Testis (tissue), 3 donors: ENCODE results near the gene BPIFB2. TPM values are rescaled to one million over a fixed set of nuclear protein-coding genes. Genes with fewer than 3 reads are reported as not detected.

Experiments used
- DNase-seq: peaks from one replicate; pipeline ENCODE4 v3.0.0-alpha.2; 2019
- H3K27ac ChIP-seq, 2 donors: fragments of 200-600 bp; sonication (generic); one replicate each; pipeline ENCODE4 v1.5.1; 2019
- H3K27me3 ChIP-seq: fragments of 200-600 bp; sonication (generic); one replicate; pipeline ENCODE4 v1.5.1; 2019
- H3K36me3 ChIP-seq: fragments of 200-600 bp; sonication (generic); one replicate; pipeline ENCODE4 v1.5.1; 2017; ENCODE audit warnings: low read depth; ENCODE audit errors: missing control alignments
- H3K4me1 ChIP-seq: fragments of 200-600 bp; sonication (generic); one replicate; pipeline ENCODE4 v1.5.1; 2019
- H3K4me3 ChIP-seq, 2 donors: fragments of 200-600 bp; sonication (generic); one replicate each; pipeline ENCODE4 v1.5.1; 2017 to 2019
- H3K9me3 ChIP-seq: fragments of 200-600 bp; sonication (generic); one replicate; pipeline ENCODE4 v1.5.1; 2017
- CTCF ChIP-seq, 3 experiments: fragments of 450-650 bp in 2 of 3; fragments of 200-600 bp in 1 of 3; sonication (generic) in 1 of 3; IDR thresholded peaks; one replicate each; pipeline ENCODE4 v1.5.1; 2016 to 2019; ENCODE audit warnings: antibody characterized with exemption in 3 of 3, mild to moderate bottlenecking in 2 of 3, moderate library complexity in 1 of 3
- POLR2A ChIP-seq: fragments of 450-650 bp; IDR thresholded peaks from one replicate; pipeline ENCODE4 v1.6.1; 2017; ENCODE audit warnings: antibody characterized with exemption, mild to moderate bottlenecking, moderate library complexity
- WGBS, 2 donors: methylation state at CpG; one replicate each; pipeline ENCODE4 v1.1.5; 2018; 5-methylcytosine and 5-hydroxymethylcytosine counted together
- intact Hi-C: fragments of 100-400 bp; cut with DNase I; formaldehyde crosslinking; loops from one replicate; pipeline ENCODE4 v1.15.1; 2023; ENCODE audit warnings: low total_unique reads
- polyA plus RNA-seq: library from polyadenylated mRNA; stranded (reverse); fragments of 350-450 nt; fragmentation: Illumina TruSeq; extraction: RNeasy Lipid Tissue Mini Kit (QIAGEN cat#74804); gene quantifications from one replicate; pipeline ENCODE4 v1.2.3, GENCODE V29; 2014; ENCODE audit warnings: low read depth, low replicate concordance; ENCODE audit not compliant: insufficient read depth
- total RNA-seq, 2 donors: library from RNA; depleted of rRNA; stranded (reverse); fragments of >200 nt; gene quantifications; one replicate each; pipeline ENCODE4 v1.2.3, GENCODE V29; 2016

The BPIFB2 gene
- total and polyA plus RNA-seq, 3 donors from 2014 or later: 0.56 to 1.6 (median 1.4) TPM

GRCh38 chr20:33069673-33070072, 62.2 kb downstream of the BPIFB2 start:
- TF ChIP-seq POLR2A: no peak
- TF ChIP-seq CTCF (IDR thresholded peaks at IDR 0.05): no peak
- H3K36me3 ChIP-seq: no peaks in the 10 kb centered on the region
- intact Hi-C loops: no loop called here
- no peak overlapping the region for H3K4me3 ChIP-seq
- no peaks in the 10 kb centered on the region for H3K27me3 ChIP-seq
- H3K27ac ChIP-seq: no peak overlapping the region
- 82 to 92% methylated on average over 9 of the region's 9 CpGs for WGBS, 2 donors
- no peak for DNase-seq
- no peaks in the 10 kb centered on the region for H3K9me3 ChIP-seq
- H3K4me1 ChIP-seq: no peaks in the 10 kb centered on the region

- WGBS, 2 donors: 80 to 85% methylated on average over 15 to 19 of the region's 19 CpGs
- DNase-seq: no peak
- TF ChIP-seq POLR2A (no peak), CTCF (IDR thresholded peaks at IDR 0.05) (no peak)
- Histone ChIP-seq H3K27ac (no peak overlapping the region), H3K36me3 (no peaks in the 10 kb centered on the region), H3K27me3 (no peaks in the 10 kb centered on the region), H3K9me3 (no peaks in the 10 kb centered on the region), H3K4me1 (no peaks in the 10 kb centered on the region), H3K4me3 (no peak overlapping the region)
- intact Hi-C loops: no loop called here
These were observed 62.9 kb downstream of the BPIFB2 start for GRCh38 chr20:33070111-33071053.

GRCh38 chr20:33071198-33071597, 63.7 kb downstream of the BPIFB2 start:
- no peak for TF ChIP-seq POLR2A
- no peak for TF ChIP-seq CTCF (IDR thresholded peaks at IDR 0.05)
- no peaks in the 10 kb centered on the region for H3K36me3 ChIP-seq
- WGBS, 2 donors: 80 to 84% methylated on average over 5 of the region's 5 CpGs
- intact Hi-C loops: no loop called here
- H3K4me3 ChIP-seq: no peak overlapping the region
- H3K9me3 ChIP-seq: no peaks in the 10 kb centered on the region
- H3K4me1 ChIP-seq: no peaks in the 10 kb centered on the region
- no peak for DNase-seq
- H3K27ac ChIP-seq: no peak overlapping the region
- no peaks in the 10 kb centered on the region for H3K27me3 ChIP-seq

- no peaks in the 10 kb centered on the region for H3K4me1 ChIP-seq
- intact Hi-C loops: no loop called here
- 88 to 96% methylated on average over 4 of the region's 4 CpGs for WGBS, 2 donors
These were observed 64.9 kb downstream of the BPIFB2 start for GRCh38 chr20:33072362-33072761.

More at GRCh38 chr20:33072362-33072761, 64.9 kb downstream of the BPIFB2 start:
- DNase-seq: no peak
- H3K4me3 ChIP-seq: no peak overlapping the region
- no peaks in the 10 kb centered on the region for H3K9me3 ChIP-seq
- no peaks in the 10 kb centered on the region for H3K36me3 ChIP-seq
- no peak for TF ChIP-seq POLR2A
- TF ChIP-seq CTCF (IDR thresholded peaks at IDR 0.05): no peak
- no peak overlapping the region for H3K27ac ChIP-seq
- H3K27me3 ChIP-seq: no peaks in the 10 kb centered on the region
